Type B pancreatic cell (in vitro differentiated cells): ENCODE data around the gene PSMC2. TPM values are rescaled to one million over a fixed set of nuclear protein-coding genes. Genes with fewer than 3 reads are reported as not detected.
A peak's percentile ranks its signal among the peaks of the same experiment; 100 is the strongest.

Experiments
- DNase-seq: peaks from one replicate; pipeline ENCODE4 v3.0.0; 2021; ENCODE audit warnings: mixed read lengths; ENCODE audit not compliant: unreplicated experiment; ENCODE audit errors: extremely low spot score
- H3K27ac Mint-ChIP-seq: 2 replicates; pipeline ENCODE4 v1.8.0; 2021; ENCODE audit warnings: mild to moderate bottlenecking, mixed read lengths
- H3K27me3 Mint-ChIP-seq: 2 replicates; pipeline ENCODE4 v1.8.0; 2021; ENCODE audit warnings: mixed read lengths
- H3K36me3 Mint-ChIP-seq: 2 replicates; pipeline ENCODE4 v1.8.0; 2021; ENCODE audit warnings: mixed read lengths
- H3K4me1 Mint-ChIP-seq: one replicate; pipeline ENCODE4 v1.8.0; 2021; ENCODE audit warnings: mixed read lengths; ENCODE audit not compliant: unreplicated experiment
- H3K4me3 Mint-ChIP-seq: 2 replicates; pipeline ENCODE4 v1.8.0; 2021; ENCODE audit warnings: mild to moderate bottlenecking, mixed read lengths
- H3K9me3 Mint-ChIP-seq: 2 replicates; pipeline ENCODE4 v1.8.0; 2021; ENCODE audit warnings: mixed read lengths
- CTCF ChIP-seq: fragments of 200-600 bp; sonication (generic); conservative IDR thresholded peaks from 2 replicates; pipeline ENCODE4 v1.5.0; 2021; ENCODE audit warnings: antibody characterized with exemption, mild to moderate bottlenecking
- total RNA-seq: library from RNA; stranded (reverse); gene quantifications from 2 replicates; pipeline ENCODE4 v1.2.1, GENCODE V29; 2021; ENCODE audit warnings: low replicate concordance

PSMC2 gene
- total RNA-seq, 1 donor from 2014 or later = 109 TPM

DNA sequence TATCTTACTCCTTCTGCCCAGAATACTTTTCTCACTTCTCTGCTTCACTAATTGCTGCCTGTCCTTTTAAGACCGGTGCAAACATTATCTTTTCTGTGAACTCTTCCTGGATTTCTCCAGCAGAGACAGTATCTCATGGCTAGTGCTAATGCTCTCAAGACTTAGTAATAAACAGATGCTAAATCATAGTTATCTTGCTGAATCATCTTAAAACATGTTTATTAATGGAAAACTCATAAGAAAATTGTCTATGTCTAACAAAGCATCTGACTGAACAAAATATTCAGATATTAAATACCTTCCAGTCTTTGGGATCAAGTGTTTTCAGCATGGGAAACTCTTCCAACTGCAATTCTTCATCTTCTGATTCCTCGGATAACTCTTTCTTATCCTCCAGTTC is 6.0 kb upstream of the PSMC2 start:
- H3K36me3 Mint-ChIP-seq = peaks cover 39% of the 10 kb centered on the region
- DNase-seq = no peak
- no peak for TF ChIP-seq CTCF
- peak overlapping the region; percentile 6 for H3K27ac Mint-ChIP-seq
- peaks cover 16% of the 10 kb centered on the region for H3K4me1 Mint-ChIP-seq
- no peaks in the 10 kb centered on the region for H3K27me3 Mint-ChIP-seq
- H3K9me3 Mint-ChIP-seq = no peaks in the 10 kb centered on the region
- H3K4me3 Mint-ChIP-seq = peak overlapping the region; percentile 29

- peaks cover 22% of the 10 kb centered on the region for H3K4me1 Mint-ChIP-seq
- no peaks in the 10 kb centered on the region for H3K9me3 Mint-ChIP-seq
- no peak for TF ChIP-seq CTCF
- DNase-seq = no peak
- peak overlapping the region; percentile 99 for H3K4me3 Mint-ChIP-seq
- no peaks in the 10 kb centered on the region for H3K27me3 Mint-ChIP-seq
- peaks cover 26% of the 10 kb centered on the region for H3K36me3 Mint-ChIP-seq
- peak overlapping the region; percentile 95 for H3K27ac Mint-ChIP-seq
Observed at GRCh38 chr7:103343332-103343731, 4.1 kb upstream of the PSMC2 start.

DNA sequence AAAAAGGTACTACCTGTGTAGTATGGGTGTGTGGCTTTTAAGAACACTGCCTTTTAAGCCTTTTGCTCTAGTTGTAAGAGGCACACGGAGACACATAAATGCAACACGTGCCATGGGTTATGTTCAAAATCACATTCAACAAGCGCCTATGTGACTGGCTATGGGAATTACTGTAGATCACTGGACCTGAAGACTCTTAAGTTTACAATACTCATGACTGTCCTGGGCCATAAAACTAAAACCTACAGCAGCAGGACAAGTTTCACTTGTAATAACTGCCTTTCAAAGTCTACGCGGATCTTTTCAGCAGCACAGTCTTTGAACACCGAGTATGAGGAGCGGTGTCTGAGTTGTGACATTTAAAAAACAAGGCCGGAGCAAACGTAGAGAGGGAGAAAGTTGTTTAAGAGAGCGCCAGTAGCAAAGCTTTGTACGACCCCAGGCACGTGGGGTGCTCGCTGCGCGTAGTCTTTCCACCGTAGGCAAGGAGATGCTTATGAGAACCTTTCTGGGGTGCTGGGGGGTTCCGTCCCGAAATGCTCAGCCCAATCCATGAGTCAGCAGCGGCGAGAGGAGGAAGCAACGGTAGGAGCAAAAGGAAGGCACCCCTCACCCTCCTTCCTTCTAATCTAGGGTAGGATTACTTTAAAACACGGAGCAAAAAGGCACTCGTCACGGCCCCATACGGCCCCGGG is 3.5 kb upstream of the PSMC2 start:
- H3K27me3 Mint-ChIP-seq = no peaks in the 10 kb centered on the region
- H3K36me3 Mint-ChIP-seq = peaks cover 26% of the 10 kb centered on the region
- peak overlapping the region; percentile 95 for H3K27ac Mint-ChIP-seq
- H3K9me3 Mint-ChIP-seq = no peaks in the 10 kb centered on the region
- TF ChIP-seq CTCF = no peak
- H3K4me1 Mint-ChIP-seq = peaks cover 27% of the 10 kb centered on the region
- peak overlapping the region; percentile 99 for H3K4me3 Mint-ChIP-seq
- no peak for DNase-seq

DNA sequence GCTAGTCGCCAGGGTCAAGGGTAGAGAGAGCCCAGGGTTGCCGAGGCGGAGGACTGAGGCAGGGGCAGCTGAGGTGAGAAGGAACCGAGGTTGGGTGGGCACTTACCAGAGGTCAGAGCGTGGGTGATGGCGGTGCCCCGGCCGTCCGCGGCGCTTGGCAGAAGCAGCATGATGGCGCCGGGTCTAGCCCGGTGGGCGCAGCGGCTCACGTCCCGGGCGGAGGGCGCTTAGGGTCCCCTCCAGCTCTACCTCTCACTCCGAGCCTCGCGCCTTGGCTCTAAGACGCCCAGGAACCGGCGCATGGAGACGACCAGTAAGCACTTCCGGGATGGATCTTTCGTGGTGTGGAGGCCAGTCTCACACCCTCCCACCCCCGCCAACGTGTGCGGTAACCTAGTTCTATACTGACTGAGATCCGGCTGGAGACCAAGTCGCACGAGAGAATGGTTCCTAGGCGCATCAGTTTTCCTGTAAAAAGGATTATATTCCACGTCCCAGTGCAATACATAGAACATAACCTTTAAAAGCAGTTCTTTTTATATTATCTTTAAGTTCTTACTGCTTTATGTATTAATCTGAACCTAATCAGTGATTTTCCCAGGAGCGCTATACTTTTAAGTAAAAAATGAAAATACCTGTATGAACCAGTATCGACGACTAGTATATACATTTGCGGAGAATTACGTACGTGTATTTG is 2.8 kb upstream of the PSMC2 start, which contains the start of gene DNAJC2:
Gene DNAJC2 (minus strand): TSS at position 315 of the 697 bp plus-strand sequence. CDS start 145 bp downstream, at position 170.
- Mint-ChIP-seq H3K9me3 (no peaks in the 10 kb centered on the region), H3K4me3 (peak within 1 kb of the TSS; percentile 99)
- TF ChIP-seq CTCF = no peak

DNA sequence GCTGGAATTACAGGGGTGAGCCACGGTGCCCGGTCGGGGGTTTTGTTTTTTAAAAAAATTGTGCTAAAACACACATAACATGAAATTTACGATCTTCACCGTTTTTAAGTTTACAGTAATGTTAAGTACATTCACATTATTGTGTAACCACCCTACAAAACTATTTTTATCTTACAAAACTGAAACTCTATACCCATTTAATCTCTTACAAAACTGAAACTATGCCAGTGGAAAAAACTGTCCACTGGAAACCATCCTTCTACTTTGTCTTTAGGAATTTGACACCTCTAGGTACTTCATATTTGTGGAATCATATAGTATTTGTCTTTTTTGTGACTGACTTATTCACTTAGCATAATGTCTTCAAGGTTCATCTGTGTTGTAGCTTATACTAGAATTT is 1.0 kb upstream of the PSMC2 start:
- H3K9me3 Mint-ChIP-seq = no peaks in the 10 kb centered on the region
- no peak for DNase-seq
- H3K27me3 Mint-ChIP-seq = no peaks in the 10 kb centered on the region
- H3K4me3 Mint-ChIP-seq = peak overlapping the region; percentile 100
- peaks cover 37% of the 10 kb centered on the region for H3K4me1 Mint-ChIP-seq
- H3K36me3 Mint-ChIP-seq = peaks cover 8% of the 10 kb centered on the region
- no peak overlapping the region for H3K27ac Mint-ChIP-seq
- TF ChIP-seq CTCF = no peak

More for the DNA sequence above, 2.8 kb upstream of the PSMC2 start, which contains the start of gene DNAJC2:
- DNase-seq = peak; percentile 81
- Mint-ChIP-seq H3K27me3 (no peaks in the 10 kb centered on the region), H3K4me1 (peaks cover 31% of the 10 kb centered on the region), H3K36me3 (peaks cover 20% of the 10 kb centered on the region), H3K27ac (peak within 1 kb of the TSS; percentile 95)
